SKM-1 (cell line): Measurements from ENCODE around the gene AKAP6.
"Not testable (repeated sequence)": the region's sequence is repeated elsewhere in the genome, so short reads cannot be mapped to it uniquely, and the experiment has no call there.

Experiments used
- DNase-seq: peaks from one replicate; lab custom pipeline; 2025; ENCODE audit not compliant: unreplicated experiment; lab: John Stamatoyannopoulos, UW

AKAP6 gene

DNA sequence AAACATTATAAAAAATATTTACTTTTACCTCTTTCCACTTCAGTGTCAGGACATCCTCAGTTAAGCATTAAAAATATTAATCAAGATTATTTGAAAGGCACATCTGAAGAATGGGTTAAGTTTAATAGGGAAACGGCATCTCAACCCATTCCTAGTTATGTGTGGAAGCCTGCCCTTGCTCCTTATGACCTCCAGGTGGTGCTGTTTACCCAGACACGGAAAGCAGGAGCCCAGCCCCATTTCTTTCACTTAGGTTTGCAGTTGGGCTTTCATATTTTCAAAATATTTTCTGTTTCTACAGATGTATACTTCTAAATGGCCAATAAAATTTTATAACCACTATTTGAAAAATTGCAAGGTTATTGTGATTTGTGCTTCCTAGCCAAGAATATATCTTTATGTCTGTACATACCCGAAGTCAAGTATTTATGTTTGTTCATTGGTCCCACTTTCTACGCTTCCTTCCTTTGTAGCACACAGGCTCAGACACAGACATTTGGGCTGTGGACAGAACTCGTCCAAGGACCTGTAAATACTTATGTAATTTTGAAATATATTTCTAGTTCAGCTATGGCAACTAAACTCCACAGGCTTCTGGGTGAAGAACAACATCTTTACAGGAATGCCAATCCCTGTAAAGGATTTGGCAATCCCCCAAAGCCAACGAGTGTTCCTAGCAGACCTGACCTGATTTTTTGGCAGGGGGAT, 247.1 kb downstream of the AKAP6 start:
- peak; percentile 7 for DNase-seq

DNA sequence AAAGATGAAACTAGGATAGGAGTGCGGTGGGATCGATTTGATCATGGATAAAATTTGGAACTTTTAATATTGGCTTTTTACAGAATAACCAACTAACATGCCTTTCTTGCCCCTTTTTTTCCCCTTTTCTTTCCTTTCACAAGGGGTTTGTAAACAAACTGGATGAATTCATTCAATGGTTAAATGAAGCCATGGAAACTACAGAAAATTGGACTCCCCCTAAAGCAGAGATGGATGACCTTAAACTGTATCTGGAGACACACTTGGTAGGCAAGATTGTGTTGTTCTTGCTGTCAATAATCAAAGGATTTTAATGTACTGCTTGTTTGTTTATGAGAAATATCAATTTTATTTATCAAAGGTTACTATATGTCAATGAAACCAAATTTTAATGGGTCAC, 247.9 kb downstream of the AKAP6 start:
- DNase-seq: no peak

DNA sequence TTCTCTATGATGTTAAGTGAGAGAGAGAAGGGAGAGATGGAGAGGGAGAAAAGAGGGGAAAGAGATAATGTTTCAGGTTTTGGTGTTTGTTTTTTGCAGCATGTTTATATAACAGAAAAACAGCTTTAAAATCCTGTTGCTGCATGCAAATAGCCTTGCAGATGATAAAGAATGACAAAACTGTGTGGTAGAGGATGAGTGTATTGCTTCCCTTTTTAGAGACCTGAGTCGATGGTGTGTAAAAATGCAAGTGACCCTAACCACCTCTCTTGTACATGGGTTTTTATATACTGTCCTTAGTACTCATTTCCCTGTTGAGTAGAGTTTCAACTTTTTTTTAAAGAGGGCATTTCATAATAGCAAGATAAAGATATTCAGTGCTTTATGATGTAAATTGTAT, 249.1 kb downstream of the AKAP6 start:
- no peak for DNase-seq

DNA sequence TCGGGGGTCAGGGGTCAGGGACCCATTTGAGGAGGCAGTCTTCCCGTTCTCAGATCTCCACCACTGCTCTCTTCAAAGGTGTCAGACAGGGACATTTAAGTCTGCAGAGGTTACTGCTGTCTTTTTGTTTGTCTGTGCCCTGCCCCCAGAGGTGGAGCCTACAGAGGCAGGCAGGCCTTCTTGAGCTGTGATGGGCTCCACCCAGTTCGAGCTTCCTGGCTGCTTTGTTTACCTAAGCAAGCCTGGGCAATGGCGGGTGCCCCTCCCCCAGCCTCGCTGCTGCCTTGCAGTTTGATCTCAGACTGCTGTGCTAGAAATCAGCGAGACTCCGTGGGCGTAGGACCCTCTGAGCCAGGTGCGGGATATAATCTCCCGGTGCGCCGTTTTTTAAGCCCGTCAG, 254.3 kb downstream of the AKAP6 start:
- DNase-seq: not testable (repeated sequence)

DNA sequence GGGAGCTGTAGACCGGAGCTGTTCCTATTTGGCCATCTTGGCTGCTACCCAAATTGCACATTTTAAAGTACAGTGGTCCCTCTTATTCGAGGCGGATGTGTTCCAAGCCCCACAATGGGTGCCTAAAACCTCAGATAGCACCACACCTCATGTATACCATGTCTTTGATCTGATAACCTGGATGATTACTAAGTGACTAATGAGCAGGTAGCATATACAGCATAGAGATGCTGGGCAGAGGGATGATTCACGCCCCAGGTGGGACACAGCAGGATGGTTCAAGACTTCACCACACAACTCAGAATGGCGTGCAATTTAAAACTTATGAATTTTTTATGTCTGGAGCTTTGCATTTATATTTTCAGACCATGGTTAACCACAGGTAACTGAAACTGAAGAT, 255.0 kb downstream of the AKAP6 start:
- DNase-seq: no peak

DNA sequence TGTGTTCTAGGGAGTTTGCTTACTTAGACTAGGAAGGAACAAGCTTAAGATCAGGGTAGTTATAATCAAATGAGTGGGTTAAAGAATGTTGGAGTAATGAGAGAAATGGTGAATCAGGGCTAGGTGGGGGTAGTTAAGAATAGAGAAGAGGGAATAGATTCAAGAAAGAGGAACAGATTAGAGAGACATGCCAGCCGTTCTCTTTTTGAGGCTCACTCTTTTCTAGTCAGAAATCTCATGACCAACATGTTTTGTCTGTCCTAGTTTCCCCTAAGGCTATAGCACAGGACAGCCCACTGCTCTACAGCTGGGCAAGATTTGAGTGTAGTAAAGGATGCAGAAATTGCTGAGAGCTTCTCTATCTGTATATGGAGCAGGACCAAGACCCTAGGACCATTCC, 258.4 kb downstream of the AKAP6 start:
- DNase-seq: no peak

DNA sequence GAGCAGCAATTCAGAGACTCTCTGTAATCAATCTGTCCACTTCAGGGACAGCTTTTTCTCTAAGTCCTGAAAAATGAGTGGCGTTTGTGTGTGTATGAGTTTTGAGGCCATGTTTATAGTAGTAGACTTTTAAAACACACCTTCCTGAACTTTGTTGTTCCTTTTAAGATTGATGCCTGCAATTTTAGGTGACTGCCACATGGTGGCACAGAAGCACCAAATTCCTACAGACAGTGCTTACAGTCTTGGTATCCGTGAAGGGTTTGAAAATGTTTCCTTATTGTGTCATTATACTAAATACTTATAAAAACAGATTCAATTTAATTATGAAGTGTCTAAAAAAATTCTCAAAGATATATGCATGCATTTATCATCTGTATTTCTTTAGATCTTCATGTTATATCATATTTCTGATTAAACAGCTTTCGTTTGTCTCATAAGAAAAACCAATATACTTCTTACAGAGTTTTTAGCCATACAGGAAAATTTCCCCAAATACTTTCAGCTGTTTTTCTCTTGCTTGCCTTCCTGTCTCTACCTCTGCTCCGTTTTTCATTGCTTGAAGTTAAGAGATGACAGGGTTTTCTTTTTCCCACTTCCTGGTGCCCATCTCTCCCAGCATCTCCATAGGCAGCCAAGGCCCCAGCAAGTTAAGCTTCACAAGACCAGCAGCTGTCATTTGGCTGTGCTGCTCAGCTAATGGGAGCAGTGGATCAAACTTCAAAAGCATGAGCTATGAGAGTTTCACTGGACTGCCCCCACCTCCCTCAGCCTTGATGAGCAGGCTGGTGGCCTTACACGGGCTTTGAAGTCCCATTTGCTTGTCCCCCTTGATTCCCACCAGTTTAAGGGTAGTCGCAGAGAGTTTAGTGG, 259.6 kb downstream of the AKAP6 start:
- DNase-seq: peak; percentile 2

DNA sequence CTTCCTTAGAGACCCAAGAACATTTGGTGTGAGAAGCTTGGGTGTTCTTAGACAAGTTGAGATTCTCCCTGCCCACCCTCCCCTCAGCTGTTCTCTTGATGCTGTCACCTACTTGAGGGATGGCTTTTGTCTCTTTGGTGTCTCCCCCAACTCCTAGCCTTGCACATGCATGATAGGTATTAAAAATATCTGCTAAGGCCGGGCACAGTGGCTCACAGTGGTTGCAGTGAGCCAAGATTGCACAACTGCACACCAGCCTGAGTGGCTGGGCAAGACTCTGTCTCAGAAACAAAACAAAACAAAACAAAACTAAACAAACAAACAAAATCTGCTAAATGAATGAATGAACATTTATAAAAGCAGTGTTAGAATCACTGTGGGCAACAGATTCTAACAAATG, 261.1 kb downstream of the AKAP6 start:
- no peak for DNase-seq

DNA sequence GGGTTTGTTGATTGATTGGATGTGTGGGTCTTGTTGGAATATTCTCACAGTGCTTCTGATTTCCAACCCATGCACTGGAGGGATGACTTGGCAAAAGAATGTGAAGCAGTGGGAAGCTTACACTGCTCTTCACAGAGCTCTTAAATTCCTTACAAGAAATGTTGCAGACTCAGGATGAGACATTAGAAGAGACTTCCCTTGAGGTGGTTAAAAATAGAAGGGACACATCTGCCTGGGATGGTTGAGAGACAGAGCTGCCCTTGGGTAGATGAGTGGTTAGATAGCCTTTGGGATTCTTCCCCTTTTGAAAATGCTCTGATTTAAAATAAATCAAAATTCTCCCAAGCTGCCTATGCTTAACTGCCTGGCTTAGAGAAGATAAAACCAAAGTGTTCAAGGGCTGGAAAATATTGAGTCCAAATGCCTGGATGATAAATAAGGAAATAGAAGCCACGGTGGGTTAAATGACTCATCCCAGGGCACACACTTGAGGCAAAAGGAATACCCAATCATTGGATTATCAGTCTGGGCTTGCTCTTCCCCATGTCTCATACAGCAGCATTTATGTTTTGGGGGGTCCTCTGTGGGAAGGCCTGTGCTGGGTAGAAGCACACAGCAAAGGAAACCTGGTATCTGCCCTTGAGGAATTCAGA, 264.3 kb downstream of the AKAP6 start:
- no peak for DNase-seq

DNA sequence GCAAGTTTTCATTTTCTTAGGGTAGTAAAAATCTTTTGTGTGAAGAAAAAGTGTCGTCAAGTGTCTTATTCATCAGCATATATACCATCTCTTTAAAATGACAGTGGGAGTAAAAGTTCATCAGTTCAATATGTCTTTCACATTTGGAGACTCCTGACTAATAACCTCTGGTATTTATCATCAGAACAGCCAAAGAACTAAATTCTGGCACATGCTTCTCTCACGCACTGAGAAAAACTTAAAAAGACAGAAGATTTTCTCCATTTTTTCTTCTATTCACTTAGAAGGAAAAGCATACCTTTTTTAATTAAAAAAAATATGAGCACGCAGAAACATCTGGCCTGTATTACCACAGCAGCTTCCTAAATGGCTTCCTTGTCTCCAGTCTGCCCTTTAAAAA, 265.7 kb downstream of the AKAP6 start:
- DNase-seq: no peak

DNA sequence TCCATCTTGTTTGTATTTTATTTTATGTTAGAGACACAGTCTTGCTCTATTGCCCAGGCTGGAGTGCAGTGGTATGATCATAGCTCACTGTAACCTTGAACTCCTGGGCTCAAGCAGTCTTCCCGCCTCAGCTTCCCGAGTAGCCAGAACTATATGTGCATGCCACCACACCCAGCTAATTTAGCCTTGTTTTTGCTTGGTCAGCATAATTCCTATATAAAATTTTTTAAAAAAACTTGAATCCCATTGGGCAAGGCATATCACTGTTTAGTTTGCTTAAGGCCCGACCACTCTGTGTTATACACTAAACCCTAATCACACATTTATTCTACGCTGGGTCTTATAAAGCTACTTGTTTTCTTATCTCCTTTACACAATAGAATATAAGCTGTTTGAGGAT, 266.4 kb downstream of the AKAP6 start:
- no peak for DNase-seq

DNA sequence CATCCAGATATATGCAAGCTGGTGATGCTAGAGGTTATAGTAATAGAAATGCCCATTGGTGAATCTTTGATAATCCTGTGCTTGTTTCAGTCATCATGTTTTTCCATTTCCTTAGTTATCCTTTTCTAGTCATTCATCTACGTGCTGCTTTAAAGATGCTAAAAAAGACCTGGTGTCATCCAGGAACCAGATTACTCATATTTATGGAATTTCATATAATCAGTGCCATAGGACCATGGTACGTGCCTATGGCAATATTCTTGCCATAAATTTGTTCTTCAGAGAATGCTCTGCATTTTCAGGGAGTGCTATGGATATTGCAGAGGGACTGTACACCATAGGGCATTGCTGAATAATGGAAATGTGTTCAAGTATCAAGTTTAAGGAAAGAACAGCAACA, 267.3 kb downstream of the AKAP6 start:
- DNase-seq: no peak

DNA sequence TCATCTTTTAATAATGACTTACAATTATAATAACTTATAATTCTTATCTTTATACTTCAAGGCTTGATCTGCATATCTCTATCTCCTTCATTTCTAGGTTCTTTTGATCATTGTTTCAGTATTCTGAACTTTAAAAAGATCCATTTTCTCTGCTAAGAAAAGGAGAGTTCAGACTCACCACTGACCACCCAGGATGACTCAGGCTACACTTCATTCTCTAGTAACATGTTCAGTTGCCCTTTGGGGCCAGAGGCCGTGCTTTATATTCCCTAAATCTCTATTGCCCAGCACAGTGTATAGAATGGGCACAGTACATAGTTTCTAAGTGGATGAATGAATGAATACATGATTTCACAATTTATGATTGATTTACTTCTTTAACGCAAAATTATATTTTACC, 268.7 kb downstream of the AKAP6 start:
- no peak for DNase-seq

DNA sequence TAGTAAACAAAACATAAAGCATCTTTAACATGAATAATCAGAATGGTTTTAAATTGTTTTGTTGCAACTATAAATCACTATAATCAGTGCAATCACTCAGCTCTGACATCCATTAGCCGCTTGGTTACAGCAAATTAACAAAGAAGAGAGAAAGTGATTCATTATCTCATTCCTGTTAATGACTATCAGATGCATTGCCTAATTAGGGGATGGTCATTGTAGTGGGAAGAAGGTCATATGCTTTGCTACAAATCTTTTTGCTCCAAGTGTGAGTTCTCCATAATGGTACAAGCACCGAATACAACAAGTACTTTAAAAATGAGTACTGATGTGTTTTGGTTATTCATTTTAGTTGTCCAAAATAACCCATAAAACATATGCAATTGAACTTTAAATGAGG, 272.0 kb downstream of the AKAP6 start:
- DNase-seq: no peak

DNA sequence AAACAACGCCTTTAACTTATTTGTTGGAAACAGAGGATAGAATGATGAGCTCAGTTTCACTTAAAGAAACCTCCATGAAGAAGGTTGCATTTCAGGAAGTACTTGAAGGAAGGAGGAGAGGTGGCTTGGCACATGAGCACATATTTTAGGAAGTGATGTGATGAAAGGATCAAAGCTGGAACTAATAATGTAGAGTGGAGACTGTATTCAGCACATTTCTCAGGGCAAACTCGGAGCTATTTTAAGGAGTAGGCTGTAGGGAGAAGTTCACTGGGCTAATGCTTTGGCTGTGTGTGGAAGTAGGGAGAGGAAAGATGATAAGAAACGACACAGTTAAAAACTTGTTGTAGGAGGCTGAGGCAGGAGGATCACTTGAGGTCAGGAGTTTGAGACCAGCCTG, 272.8 kb downstream of the AKAP6 start:
- no peak for DNase-seq

DNA sequence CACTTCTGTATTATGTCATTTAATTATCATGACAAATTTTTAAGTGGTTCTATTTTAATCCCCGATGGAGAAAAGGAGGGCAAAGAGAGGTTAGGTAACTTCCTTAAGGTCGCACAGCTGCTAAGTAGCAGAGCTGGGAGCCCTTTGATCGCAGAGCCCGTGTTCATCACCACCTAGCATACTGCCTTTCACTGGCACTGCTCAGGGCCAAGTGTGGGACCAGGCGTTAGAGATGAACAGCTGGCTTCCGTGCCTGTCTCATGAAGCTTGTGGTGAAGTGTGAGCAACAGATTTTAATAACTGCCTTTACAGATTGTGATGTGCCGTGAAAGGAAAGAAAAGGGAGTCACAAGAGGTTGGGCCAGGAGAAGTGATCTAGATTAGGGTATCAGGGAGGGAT, 273.6 kb downstream of the AKAP6 start:
- no peak for DNase-seq

DNA sequence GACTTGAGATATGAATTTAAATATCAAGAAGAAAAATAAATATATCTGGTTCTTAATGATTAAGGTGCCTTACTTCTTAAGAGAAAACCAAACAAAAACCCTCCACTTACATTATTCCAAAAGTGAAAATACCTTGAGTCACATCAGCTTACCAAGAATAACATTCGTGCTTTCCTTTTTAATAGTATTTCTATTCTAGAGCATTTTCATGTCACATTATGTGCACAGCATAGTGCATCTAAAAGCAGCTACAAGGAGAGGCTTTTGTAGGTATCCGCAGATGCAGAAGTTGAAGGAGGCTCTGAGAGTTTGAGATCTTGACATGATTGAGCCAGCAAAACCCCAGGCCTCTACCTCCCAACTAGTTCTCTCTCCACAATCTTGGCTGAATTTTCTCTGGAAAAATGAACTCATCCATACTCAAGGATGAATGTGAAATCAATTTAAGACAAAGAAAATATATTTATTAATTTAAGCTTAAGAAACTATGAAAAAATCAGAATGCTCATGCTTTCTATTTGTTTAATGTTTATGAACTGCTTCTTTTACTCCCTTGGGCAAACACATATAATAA, 275.0 kb downstream of the AKAP6 start:
- no peak for DNase-seq

DNA sequence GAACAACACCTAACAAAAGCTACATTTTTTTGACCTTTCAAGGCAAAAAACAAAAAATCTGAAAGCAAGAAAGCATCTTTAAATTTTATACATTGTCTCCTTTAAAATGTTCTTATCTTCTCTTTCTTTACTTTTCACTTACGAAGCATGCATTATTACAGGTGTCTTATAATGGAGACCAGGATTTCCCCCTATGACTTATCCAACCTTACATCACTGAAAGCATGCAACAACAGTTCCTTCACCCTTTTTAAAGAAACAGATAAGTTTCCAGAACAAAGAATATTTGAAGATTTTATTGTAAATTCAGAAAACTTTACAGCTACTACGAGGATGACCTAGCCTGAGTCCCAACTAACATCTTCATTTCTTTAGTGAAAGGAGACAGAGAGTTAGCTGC, 277.2 kb downstream of the AKAP6 start:
- DNase-seq: no peak

DNA sequence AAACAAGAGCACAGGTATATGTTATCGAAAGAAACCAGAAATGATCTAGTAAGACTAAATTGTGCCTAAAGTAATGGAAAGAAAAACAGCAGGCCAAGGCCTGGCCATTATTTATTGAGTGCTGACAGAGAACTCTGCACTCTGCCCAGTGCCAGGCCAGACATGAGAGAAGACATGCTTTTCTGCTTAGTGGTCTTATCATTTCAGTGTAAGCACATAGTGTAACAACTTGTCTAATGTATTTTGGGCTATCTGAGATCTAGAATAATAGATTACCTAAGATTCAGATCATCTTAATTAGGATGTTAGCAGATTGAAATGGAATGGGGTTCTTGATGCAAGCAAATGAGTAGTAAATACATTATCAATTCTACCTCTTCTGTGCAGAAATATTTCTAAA, 278.3 kb downstream of the AKAP6 start:
- no peak for DNase-seq

DNA sequence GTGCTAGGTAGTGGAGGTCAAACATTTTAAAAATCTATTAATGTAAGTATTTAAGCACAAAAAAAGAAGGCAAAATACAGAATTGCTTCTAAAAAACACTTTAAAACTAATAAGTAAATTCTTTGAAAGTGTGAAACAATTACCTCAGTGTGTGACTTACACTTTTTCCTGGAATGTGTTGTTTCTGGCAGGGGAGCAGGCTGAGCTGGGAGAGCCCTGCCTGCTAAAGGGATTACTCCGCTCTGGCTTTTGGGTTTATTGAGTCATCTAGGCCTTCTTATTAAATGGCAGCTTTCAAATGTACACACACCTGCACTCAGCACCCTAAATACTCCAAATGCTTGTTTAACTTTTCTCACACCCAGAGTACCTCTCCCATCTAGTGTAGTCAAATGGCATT, 279.8 kb downstream of the AKAP6 start:
- DNase-seq: no peak

DNA sequence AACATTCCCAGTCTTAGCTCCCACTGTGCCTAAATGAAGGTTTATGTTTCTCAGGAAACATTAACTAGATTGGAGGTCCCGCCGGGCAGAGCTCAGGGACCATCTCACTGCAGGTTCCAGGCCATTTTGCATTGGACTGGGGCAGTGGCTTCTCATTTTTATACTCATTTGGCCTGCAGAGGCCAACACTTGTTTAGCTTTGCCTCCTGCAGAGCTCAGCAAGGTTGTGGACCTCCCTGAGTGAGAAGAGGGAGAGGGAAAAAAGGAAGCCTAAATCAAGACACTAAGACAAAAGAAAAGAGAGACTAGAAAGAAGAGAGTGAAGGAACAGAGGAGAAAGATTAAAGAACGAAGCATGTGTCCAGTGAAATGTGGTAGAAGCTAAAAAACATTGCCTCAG, 280.3 kb downstream of the AKAP6 start:
- no peak for DNase-seq

DNA sequence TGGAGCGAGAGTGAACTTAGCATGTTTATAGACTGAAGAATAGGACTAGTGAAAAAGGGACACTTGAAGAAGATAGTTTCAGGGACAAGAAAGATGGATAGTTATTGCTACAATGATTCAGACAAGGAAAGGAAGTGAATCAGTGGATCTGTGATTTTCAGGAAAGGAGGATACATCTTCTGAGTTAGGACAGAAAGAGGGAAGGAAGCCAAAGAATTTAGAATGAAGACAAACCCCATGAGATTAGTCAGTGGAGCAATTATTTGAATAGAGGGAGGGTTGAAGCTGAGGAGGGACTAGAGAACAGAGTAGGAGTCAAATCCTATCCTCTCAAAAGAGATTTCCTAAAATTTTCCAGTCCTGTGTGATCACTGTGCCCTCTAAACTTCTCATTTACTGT, 282.7 kb downstream of the AKAP6 start:
- DNase-seq: no peak
